HT1080 (cell line): ENCODE data around the gene HAP1. TPM values are rescaled to one million over a fixed set of nuclear protein-coding genes. Genes with fewer than 3 reads are reported as not detected.
A peak's percentile ranks its signal among the peaks of the same experiment; 100 is the strongest.
"Not testable (repeated sequence)": the region's sequence is repeated elsewhere in the genome, so short reads cannot be mapped to it uniquely, and the experiment has no call there.

Experiments used
- DNase-seq: peaks from one replicate; pipeline ENCODE4 v3.0.0-alpha.2; 2015; ENCODE audit warnings: low read depth
- polyA plus RNA-seq, 2 experiments: library from polyadenylated mRNA; depleted of rRNA; stranded (reverse); fragments of >200 nt; gene quantifications; 2 replicates each; pipeline ENCODE4 v1.2.3, GENCODE V29; 2015
- total RNA-seq: library from RNA; depleted of rRNA; stranded (reverse); fragments of >200 nt; shearing (Covaris generic); gene quantifications from 2 replicates; pipeline ENCODE4 v1.2.3, GENCODE V29; 2014; rRNA removed

The HAP1 gene
- 0.10 TPM in 1 of 2 replicates, not detected in the other for total RNA-seq
- 0.05 TPM in 1 of 2 replicates, not detected in the other for polyA plus RNA-seq (2015; cell fraction: cytosol; rRNA removed)
- 0.08 and 0.38 TPM in 2 replicates for polyA plus RNA-seq (2015; cell fraction: nucleus; rRNA removed)

- no peak for DNase-seq
These were observed at the start of gene HAP1 for GRCh38 chr17:41734139-41734948. TSS of gene HAP1 (minus strand) at chr17:41734643. CDS start at chr17:41734634, 9 bp downstream.

GRCh38 chr17:41782142-41782541 is 47.7 kb upstream of the HAP1 start:
- no peak for DNase-seq

- no peak for DNase-seq
These were observed 47.1 kb upstream of the HAP1 start for GRCh38 chr17:41781404-41782110.

GRCh38 chr17:41779954-41780353 is 45.5 kb upstream of the HAP1 start:
- no peak for DNase-seq

- DNase-seq, result peak; percentile 95
These were observed 43.2 kb upstream of the HAP1 start for GRCh38 chr17:41777574-41778188.

- no peak for DNase-seq
These were observed 42.7 kb upstream of the HAP1 start for GRCh38 chr17:41777157-41777573.

GRCh38 chr17:41776262-41776900 is 41.9 kb upstream of the HAP1 start:
- DNase-seq, result not testable (repeated sequence)

GRCh38 chr17:41775394-41776226 is 41.2 kb upstream of the HAP1 start:
- no peak for DNase-seq

- DNase-seq, result no peak
These were observed 39.3 kb upstream of the HAP1 start for GRCh38 chr17:41773731-41774193.

- peak; percentile 93 for DNase-seq
These were observed 38.7 kb upstream of the HAP1 start for GRCh38 chr17:41773190-41773588.

- DNase-seq, result no peak
These were observed 38.2 kb upstream of the HAP1 start for GRCh38 chr17:41772586-41773189.

GRCh38 chr17:41772218-41772585 is 37.8 kb upstream of the HAP1 start:
- no peak for DNase-seq

GRCh38 chr17:41771389-41772206 is 37.2 kb upstream of the HAP1 start:
- DNase-seq, result no peak

- no peak for DNase-seq
These were observed 35.5 kb upstream of the HAP1 start for GRCh38 chr17:41769985-41770384.

- no peak for DNase-seq
These were observed 35.0 kb upstream of the HAP1 start for GRCh38 chr17:41769346-41769862.

GRCh38 chr17:41768682-41769288 is 34.3 kb upstream of the HAP1 start:
- no peak for DNase-seq

GRCh38 chr17:41767324-41768042 is 33.0 kb upstream of the HAP1 start:
- DNase-seq, result no peak

GRCh38 chr17:41766135-41766534 is 31.7 kb upstream of the HAP1 start:
- DNase-seq, result no peak
